ENCODE results near the gene THY1. TPM values are rescaled to one million over a fixed set of nuclear protein-coding genes. Genes with fewer than 3 reads are reported as not detected.
A peak's percentile ranks its signal among the peaks of the same experiment; 100 is the strongest.
"Not testable (repeated sequence)": the region's sequence is repeated elsewhere in the genome, so short reads cannot be mapped to it uniquely, and the experiment has no call there.

Gene THY1
- total RNA-seq, 2 experiments from 2014 or later: not detected

DNA sequence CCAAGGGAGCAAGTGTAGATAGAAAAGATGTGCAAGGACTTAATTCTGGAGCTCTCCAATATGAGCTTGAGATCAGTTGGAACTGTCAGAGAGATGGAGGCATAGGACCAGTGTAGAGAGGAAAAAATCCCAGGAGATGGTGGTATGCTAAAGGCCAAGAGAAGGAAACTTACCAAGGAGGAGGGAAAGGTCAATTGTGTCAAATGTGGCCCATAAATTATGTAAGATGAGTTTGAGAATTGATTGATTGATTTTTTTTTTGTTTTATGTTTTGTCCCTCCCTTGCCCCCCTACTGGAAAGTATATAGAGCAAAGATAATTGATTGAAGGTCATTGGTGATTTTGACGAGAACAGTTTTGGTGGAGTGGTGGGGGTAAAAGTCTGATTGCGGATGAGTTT is 38.6 kb downstream of the THY1 start:
- intact Hi-C loops (cut with micrococcal nuclease; ENCODE audit: unreplicated experiment): no loop called here
- CTCF ChIA-PET (ENCODE audit: unreplicated experiment): interaction anchor here (1.0 to 1.1 kb wide), 2 partner anchors 10 to 28 kb away, joined by 3 read pairs; no protein-coding TSS in a partner anchor

DNA sequence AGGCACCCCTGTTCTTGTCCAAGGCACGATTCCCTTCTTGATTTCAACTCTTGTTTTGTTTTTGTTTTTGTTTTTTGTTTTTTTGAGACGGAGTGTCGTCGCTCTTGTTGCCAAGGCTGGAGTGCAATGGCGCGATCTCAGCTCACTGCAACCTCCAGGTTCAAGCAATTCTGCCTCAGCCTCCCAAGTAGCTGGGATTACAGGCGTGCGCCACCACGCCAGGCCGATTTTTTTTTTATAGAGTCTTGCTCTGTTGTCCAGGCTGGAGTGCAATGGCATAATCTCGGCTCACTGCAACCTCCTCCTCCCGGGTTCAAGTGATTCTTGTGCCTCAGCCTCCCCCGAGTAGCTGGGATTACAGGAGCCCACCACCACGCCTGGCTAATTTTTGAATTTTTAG is 40.5 kb downstream of the THY1 start:
- H3K27ac ChIP-seq (ENCODE audit: low read depth, low read length, poor library complexity, severe bottlenecking); H4K20me1 ChIP-seq (ENCODE audit: insufficient read depth, low read length); H3K9me2 ChIP-seq (ENCODE audit: insufficient read depth, low read length); H3K4me3 ChIP-seq (ENCODE audit: low read depth, low read length, poor library complexity, severe bottlenecking); BruUV-seq (replicated peaks); CTCF ChIA-PET (ENCODE audit: unreplicated experiment); H3K36me3 ChIP-seq (ENCODE audit: insufficient read depth, low read length); H3K79me2 ChIP-seq (ENCODE audit: insufficient read depth, low read depth, low read length); H2AFZ ChIP-seq (ENCODE audit: low read length); intact Hi-C loops (cut with micrococcal nuclease; ENCODE audit: unreplicated experiment); DNase-seq (ENCODE audit: low spot score); H3K9me3 ChIP-seq (ENCODE audit: low read length): not testable (repeated sequence)
- H3K4me1 ChIP-seq (ENCODE audit: insufficient read depth, low read length, poor library complexity, severe bottlenecking): peaks cover 22% of the 10 kb centered on the region
- H3K4me2 ChIP-seq (ENCODE audit: low read length): peak overlapping the region; percentile 80; the same call in 1 of the 2 replicates
- POLR2A ChIA-PET: interaction anchor here (0.7 to 2.1 kb wide), 3 partner anchors 15 to 61 kb away, joined by 3 to 6 read pairs (median 4); no protein-coding TSS in a partner anchor

More for the DNA sequence above, 38.6 kb downstream of the THY1 start:
- TF ChIP-seq EZH2phosphoT487 (IDR thresholded peaks at IDR 0.05; ENCODE audit: borderline replicate concordance, low read depth, low read length) (no peak), CTCF (conservative IDR thresholded peaks at IDR 0.05; ENCODE audit: low read length) (no peak)
- H3K4me1 ChIP-seq (ENCODE audit: insufficient read depth, low read length, poor library complexity, severe bottlenecking): peaks cover 11% of the 10 kb centered on the region
- no TSS peak for BruUV-seq (replicated peaks)
- no peaks in the 10 kb centered on the region for H3K9me2 ChIP-seq (ENCODE audit: insufficient read depth, low read length)
- H2AFZ ChIP-seq (ENCODE audit: low read length): no peak overlapping the region
- H3K36me3 ChIP-seq (ENCODE audit: insufficient read depth, low read length): no peaks in the 10 kb centered on the region
- no peaks in the 10 kb centered on the region for H3K79me2 ChIP-seq (ENCODE audit: insufficient read depth, low read depth, low read length)
- no peak overlapping the region for H3K27ac ChIP-seq (ENCODE audit: low read depth, low read length, poor library complexity, severe bottlenecking)
- H4K20me1 ChIP-seq (ENCODE audit: insufficient read depth, low read length): no peaks in the 10 kb centered on the region
- H3K4me2 ChIP-seq (ENCODE audit: low read length): no peak overlapping the region
- no peaks in the 10 kb centered on the region for H3K9me3 ChIP-seq (ENCODE audit: low read length)
- no peak for DNase-seq (ENCODE audit: low spot score)
- POLR2A ChIA-PET: no interaction called here
- no peak overlapping the region for H3K4me3 ChIP-seq (ENCODE audit: low read depth, low read length, poor library complexity, severe bottlenecking)

DNA sequence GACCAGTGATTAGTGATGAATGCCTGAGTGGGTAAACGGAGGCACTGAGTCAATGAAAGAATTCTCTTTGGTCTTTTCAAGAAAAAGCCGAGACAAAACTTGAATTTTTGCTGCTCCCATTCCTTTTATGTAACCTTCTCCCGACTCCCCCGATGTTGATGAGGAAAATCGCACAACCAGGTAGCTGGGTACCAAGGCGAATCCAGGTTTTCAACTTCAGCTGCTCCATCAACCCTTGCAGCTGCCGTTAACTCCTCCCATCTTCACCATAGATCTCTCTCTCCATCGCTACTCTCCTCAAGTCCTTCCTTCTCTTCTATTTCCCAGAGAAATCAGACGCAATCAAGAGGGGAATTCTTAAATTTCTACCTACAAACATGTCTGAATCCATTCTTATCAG is 40.9 kb downstream of the THY1 start:
- ChIA-PET CTCF (ENCODE audit: unreplicated experiment) (interaction anchor here (1.0 kb wide), 1 partner anchor 20 kb away, joined by 4 read pairs; no protein-coding TSS in a partner anchor), POLR2A (interaction anchor here (0.7 to 2.1 kb wide), 3 partner anchors 15 to 60 kb away, joined by 3 to 6 read pairs (median 4); no protein-coding TSS in a partner anchor)
- no peaks in the 10 kb centered on the region for H3K79me2 ChIP-seq (ENCODE audit: insufficient read depth, low read depth, low read length)
- no peak overlapping the region for H3K27ac ChIP-seq (ENCODE audit: low read depth, low read length, poor library complexity, severe bottlenecking)
- intact Hi-C loops (cut with micrococcal nuclease; ENCODE audit: unreplicated experiment): no loop called here
- H3K4me2 ChIP-seq (ENCODE audit: low read length): peak overlapping the region; percentile 80
- no peaks in the 10 kb centered on the region for H3K9me2 ChIP-seq (ENCODE audit: insufficient read depth, low read length)
- H3K36me3 ChIP-seq (ENCODE audit: insufficient read depth, low read length): no peaks in the 10 kb centered on the region
- BruUV-seq (replicated peaks): TSS peak; percentile 64
- peaks cover 26% of the 10 kb centered on the region for H3K4me1 ChIP-seq (ENCODE audit: insufficient read depth, low read length, poor library complexity, severe bottlenecking)
- peak overlapping the region; percentile 55 for H2AFZ ChIP-seq (ENCODE audit: low read length)
- DNase-seq (ENCODE audit: low spot score): no peak
- peak overlapping the region; percentile 69 for H3K4me3 ChIP-seq (ENCODE audit: low read depth, low read length, poor library complexity, severe bottlenecking)
- TF ChIP-seq EZH2phosphoT487 (IDR thresholded peaks at IDR 0.05; ENCODE audit: borderline replicate concordance, low read depth, low read length): no peak
- TF ChIP-seq CTCF (conservative IDR thresholded peaks at IDR 0.05; ENCODE audit: low read length): no peak
- H3K9me3 ChIP-seq (ENCODE audit: low read length): no peaks in the 10 kb centered on the region
- H4K20me1 ChIP-seq (ENCODE audit: insufficient read depth, low read length): no peaks in the 10 kb centered on the region

Measured in OCI-LY7 (cell line).